GM19395 (cell line): ENCODE measurements around the gene DARS2.
"Not testable (repeated sequence)": the region's sequence is repeated elsewhere in the genome, so short reads cannot be mapped to it uniquely, and the experiment has no call there.

Source experiments
- ATAC-seq: cut with Tn5 transposase; IDR thresholded peaks from one replicate; pipeline ENCODE4 v1.9.1; 2021; ENCODE audit warnings: mild to moderate bottlenecking, moderate library complexity; ENCODE audit not compliant: unreplicated experiment

Gene DARS2

GRCh38 chr1:173860065-173860464 lies 35.6 kb downstream of the DARS2 start:
- ATAC-seq: no peak

GRCh38 chr1:173861731-173862145 lies 37.3 kb downstream of the DARS2 start:
- ATAC-seq: no peak

- not testable (repeated sequence) for ATAC-seq
Measured at GRCh38 chr1:173862146-173862768, 37.8 kb downstream of the DARS2 start.

GRCh38 chr1:173862769-173863223 lies 38.3 kb downstream of the DARS2 start:
- no peak for ATAC-seq

GRCh38 chr1:173863224-173864161 lies 39.0 kb downstream of the DARS2 start:
- no peak for ATAC-seq

- no peak for ATAC-seq
Measured at GRCh38 chr1:173864179-173864867, 39.9 kb downstream of the DARS2 start.

GRCh38 chr1:173865468-173866164 lies 41.1 kb downstream of the DARS2 start:
- ATAC-seq: no peak

- ATAC-seq: no peak
Measured at GRCh38 chr1:173866413-173867115, 42.1 kb downstream of the DARS2 start.

GRCh38 chr1:173867141-173867752 lies 42.8 kb downstream of the DARS2 start:
- no peak for ATAC-seq

- peak; percentile 74 for ATAC-seq
Measured at GRCh38 chr1:173867753-173868265, 43.3 kb downstream of the DARS2 start, which contains the start of gene GAS5. TSS of gene GAS5 (minus strand) at chr1:173867989.

- ATAC-seq: peak; percentile 70
Measured at GRCh38 chr1:173868266-173869020, 44.0 kb downstream of the DARS2 start, which contains the start of gene ZBTB37. TSS of gene ZBTB37 (plus strand) at chr1:173868380. CDS start at chr1:173870226, 1,846 bp downstream.

- ATAC-seq: no peak
Measured at GRCh38 chr1:173869021-173869359, 44.5 kb downstream of the DARS2 start.

GRCh38 chr1:173870252-173871075 lies 46.0 kb downstream of the DARS2 start:
- no peak for ATAC-seq

- ATAC-seq: no peak
Measured at GRCh38 chr1:173871091-173871490, 46.6 kb downstream of the DARS2 start.

GRCh38 chr1:173871500-173871899 lies 47.0 kb downstream of the DARS2 start:
- ATAC-seq: no peak

GRCh38 chr1:173876732-173877131 lies 52.3 kb downstream of the DARS2 start:
- no peak for ATAC-seq

GRCh38 chr1:173878251-173878650 lies 53.8 kb downstream of the DARS2 start:
- no peak for ATAC-seq

- not testable (repeated sequence) for ATAC-seq
Measured at GRCh38 chr1:173881117-173881516, 56.6 kb downstream of the DARS2 start.
